Activated CD4-positive, alpha-beta T cell treated with anti-CD3 and anti-CD28 coated beads, Interleukin-2, amount 50 U/mL, for 1 hour (primary cell): ENCODE results near the gene JAK2.
A peak's percentile ranks its signal among the peaks of the same experiment; 100 is the strongest.
"Not testable (repeated sequence)": the region's sequence is repeated elsewhere in the genome, so short reads cannot be mapped to it uniquely, and the experiment has no call there.

Experiments used
- DNase-seq: peaks from one replicate; pipeline ENCODE4 v3.0.0-alpha.2; 2020

JAK2 gene

DNA sequence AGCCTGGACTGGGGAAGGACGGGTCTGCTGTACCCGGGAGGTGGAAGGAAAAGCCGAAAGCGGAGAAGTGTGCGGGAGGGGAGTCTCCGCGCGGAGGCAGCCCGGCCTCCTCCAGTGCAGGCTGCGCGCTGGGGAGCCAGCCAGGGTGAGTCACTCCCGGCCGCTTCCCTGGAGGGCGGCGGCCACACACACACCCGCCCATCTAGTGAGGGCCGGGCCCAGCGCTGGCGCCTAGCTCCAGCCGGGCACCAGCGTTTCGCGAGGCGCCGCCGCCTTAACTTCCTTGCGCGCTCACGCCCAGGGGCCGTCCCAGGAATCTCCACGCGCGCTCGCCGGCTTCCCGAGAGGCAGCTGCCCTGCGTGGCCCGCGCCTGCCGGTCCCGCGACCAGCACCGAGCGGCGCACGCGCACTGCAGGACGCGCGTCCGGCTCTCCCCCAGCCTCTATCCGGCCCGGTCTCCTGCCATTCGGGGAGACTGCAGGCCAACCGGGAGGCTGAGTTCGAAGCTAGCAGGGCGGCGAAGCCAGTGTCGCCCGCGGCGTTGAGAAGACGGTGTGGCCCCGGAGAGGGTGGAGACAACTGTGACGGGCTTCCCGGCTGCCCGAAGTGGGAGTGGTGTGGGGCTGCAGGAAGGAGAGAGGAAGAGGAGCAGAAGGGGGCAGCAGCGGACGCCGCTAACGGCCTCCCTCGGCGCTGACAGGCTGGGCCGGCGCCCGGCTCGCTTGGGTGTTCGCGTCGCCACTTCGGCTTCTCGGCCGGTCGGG, at the start of gene JAK2:
TSS of gene JAK2 (plus strand) at position 652 of the 765 bp plus-strand sequence. CDS start 36,716 bp downstream, outside the sequence.
- DNase-seq = peak; percentile 71

- no peak for DNase-seq
Observed at GRCh38 chr9:4936277-4936676, 48.8 kb upstream of the JAK2 start.

GRCh38 chr9:4936823-4937222, 48.2 kb upstream of the JAK2 start:
- DNase-seq = no peak

DNA sequence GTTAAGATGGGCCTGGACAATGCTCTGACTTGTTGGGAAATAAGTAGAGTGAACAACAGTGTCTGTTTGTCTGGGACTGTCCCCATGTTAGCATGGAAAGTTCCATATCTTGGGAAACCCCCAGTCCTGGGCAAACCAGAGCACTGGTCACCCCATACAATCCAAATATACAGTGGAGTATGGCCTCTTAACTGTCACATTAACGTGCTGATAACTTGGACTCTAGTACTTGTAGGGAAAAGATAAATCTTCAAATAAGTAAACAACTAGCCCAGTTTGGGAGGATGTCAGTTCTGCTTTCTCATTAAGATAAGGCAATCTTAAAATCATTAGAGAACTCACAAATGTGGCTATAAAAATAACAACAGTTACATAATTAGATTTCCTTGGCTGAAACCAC, 47.6 kb upstream of the JAK2 start:
- no peak for DNase-seq

- no peak for DNase-seq
Observed at GRCh38 chr9:4938496-4938895, 46.6 kb upstream of the JAK2 start.

- no peak for DNase-seq
Observed at GRCh38 chr9:4939118-4939561, 45.9 kb upstream of the JAK2 start.

DNA sequence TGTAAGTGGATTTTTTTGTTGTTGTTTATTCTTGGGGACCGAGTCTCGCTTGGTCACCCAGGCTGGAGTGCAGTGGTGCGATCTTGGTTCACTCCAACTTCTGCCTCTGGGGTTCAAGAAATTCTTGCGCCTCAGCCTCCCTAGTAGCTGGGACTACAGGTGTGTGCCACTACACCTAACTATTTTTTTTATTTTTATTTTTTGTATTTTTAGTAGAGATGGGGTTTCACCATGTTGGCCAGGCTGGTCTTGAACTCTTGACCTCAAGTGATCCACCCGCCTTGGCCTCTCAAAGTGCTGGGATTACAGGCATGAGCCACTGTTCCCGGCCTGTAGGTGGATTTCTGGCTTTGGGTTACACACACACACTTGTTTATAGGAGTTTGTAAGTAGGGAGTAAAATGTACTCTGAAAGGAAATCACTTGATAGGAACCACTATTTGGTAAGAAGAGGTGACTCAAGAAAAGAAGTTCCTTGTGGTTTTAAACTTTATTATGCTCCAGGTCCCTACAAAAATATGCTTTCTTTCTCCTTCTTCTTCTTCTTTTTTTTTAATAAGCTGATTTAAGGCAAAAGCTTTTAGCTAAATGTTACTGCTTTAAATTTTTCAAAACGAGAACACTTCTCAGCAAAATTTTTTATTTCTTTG, 42.9 kb upstream of the JAK2 start:
- not testable (repeated sequence) for DNase-seq

DNA sequence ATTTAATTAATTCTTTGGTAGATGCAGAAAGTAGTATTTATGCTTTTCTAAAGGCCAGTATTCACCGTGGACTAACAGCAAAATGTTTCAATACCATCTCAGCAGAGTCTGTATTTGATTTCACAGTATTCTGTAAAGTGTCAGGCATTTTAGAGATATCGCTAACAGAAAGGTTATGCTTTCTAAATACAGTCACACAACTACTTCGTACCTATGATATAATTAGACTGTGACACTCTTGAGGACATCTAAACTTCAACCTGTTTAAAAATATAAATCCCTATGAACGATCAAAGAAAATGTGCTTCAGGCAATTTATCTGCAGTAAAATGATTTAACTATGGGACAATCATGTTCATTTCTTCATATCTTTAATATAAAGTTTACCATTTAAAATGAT, 41.7 kb upstream of the JAK2 start:
- DNase-seq = no peak

DNA sequence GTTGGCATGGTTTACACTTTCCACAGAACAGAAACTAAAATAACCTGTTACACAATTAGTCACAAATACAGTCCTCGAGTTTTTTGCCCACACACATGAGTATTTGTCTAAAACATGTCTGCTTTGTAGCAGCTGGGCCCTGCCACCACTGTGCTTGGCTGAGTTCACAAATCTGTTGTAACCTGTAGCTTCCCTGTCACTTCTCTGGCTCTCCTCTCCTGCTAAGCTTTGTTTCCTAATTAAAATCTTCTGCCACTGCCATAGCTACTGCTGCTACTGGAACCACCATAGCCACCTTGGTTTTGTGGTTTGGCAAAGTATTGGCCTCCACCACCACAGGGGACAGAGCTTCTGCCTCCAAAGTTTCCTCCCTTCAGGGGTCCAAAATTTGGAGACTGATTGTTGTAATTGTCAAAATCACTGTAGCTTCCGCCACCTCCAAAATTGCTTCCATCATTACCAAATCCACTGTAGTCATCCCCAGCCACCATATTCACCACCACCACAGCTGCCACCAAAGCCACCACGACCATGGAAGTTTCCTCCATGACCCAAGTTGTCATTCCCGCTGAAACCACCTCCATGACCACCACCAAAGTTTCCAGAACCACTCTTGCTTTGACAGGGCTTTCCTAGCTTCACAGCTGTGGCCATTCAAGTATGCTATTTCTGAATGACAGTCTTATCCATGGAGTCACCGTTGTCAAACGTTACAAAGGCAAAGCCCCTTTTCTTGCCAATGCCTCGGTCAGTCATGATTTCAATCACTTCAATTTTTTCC, 40.5 kb upstream of the JAK2 start:
- DNase-seq = not testable (repeated sequence)

DNA sequence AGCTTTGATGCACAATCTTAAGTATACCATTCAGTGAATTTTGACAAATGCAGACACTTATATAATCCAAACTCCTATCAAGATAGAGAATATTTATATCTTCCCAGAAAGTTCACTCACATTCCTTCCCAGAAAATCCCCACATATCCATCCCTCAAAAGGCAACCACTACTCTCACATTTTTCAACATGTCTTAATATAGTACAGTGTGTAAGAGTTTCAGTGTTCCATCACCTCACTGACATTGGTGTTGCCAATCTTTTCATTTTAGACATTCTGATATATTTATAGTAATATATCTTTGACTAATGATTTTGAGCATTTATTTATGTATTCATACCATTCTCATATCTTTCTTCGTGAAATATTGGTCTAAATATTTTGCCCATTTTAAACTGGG, 38.1 kb upstream of the JAK2 start:
- no peak for DNase-seq

DNA sequence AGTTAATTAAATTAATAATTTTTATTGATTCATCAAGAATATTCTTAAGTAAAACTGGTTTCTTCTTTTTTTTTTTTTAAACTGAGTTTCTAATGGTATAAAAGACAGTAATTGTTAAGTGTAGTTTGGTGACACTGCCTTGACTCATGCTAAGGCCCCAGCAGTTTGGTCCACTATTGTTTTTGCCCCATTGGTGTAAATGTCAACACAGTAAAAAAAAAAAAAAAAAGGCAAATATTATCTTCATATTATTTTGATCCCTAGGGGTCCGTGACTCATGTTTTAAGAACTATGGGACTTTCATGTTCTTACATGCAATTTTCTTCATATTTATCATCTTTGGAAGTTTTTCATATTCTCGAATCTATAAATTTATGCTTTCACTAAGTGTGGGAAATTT, 29.2 kb upstream of the JAK2 start:
- DNase-seq = no peak

DNA sequence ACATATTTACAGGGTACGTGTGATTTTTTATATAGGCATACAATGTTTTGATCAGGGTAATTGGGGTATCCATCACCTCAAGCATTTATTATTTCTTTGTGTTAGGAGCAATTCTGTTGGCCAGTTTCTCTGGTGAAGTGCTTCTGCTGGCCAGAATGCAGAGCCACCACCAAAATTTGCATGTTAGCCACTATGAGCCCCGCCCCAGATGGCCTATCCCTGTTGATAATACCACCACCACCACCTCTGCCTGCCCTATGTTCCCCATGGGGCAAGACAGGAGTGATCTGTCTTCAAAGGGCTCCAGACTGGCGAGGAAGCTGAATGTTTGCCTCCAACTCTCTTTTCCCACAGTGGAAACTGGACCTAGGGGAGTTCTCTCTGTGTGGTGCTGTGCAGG, 26.0 kb upstream of the JAK2 start:
- no peak for DNase-seq

DNA sequence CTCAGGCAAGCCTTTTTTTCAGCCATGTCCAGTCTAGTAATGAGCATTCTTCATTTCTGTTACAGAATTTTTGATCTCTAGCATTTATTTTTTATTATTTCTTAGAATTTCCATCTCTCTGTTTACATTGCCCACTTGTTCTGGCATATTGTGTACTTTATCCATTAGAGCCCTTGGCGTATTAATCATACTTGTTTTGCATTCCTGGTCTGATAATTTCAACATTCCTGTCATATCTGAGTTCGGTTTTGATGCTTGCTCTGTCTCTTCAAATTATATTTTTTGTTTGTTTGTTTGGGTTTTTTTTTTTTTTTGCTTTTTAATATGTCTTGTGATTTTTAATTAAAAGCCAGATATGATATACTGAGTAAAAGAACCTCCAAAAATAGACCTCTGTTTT, 23.0 kb upstream of the JAK2 start:
- DNase-seq = no peak

GRCh38 chr9:4964540-4964939, 20.5 kb upstream of the JAK2 start:
- DNase-seq = no peak

GRCh38 chr9:4965174-4965821, 19.8 kb upstream of the JAK2 start:
- DNase-seq = no peak

- no peak for DNase-seq
Observed at GRCh38 chr9:4967523-4967922, 17.5 kb upstream of the JAK2 start.

- no peak for DNase-seq
Observed at GRCh38 chr9:4969130-4969529, 15.9 kb upstream of the JAK2 start.

- no peak for DNase-seq
Observed at GRCh38 chr9:4970970-4971641, 14.0 kb upstream of the JAK2 start.

GRCh38 chr9:4973246-4973645, 11.8 kb upstream of the JAK2 start:
- no peak for DNase-seq

- DNase-seq = no peak
Observed at GRCh38 chr9:4973902-4974301, 11.2 kb upstream of the JAK2 start.

- no peak for DNase-seq
Observed at GRCh38 chr9:4979239-4979638, 5.8 kb upstream of the JAK2 start.

DNA sequence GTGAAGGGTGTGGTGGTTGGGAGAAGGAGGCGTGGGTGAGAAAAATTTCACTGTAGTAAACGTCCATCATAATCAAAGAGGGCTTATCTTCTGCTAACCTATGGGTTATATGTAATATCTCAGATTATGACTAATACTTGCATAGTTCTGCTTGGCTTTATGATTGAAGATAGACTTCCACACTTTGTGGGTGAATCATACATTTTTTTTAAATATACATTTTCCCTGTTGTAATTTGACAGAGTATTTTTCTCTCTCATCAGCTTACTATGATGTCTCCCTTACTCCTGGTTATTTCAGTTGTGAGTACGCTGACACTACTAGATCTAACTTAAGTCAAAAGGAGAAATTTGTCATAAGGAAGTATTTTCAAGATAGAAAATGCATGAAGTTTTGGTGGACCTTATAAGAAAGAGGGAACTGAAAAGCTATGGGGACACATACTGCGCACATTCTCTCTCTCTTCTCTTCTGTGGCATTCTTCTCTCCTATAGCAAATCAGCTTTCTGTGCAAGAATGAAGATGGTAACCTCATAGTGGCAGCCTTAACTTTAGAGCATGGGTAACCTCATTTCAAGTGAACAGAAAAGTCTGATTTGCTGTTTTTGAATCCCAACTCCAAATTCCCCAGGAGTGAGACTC, 4.9 kb upstream of the JAK2 start:
- no peak for DNase-seq
